ENCODE measurements around the gene CHST11. TPM values are rescaled to one million over a fixed set of nuclear protein-coding genes. Genes with fewer than 3 reads are reported as not detected.

CHST11 gene
- total and polyA plus RNA-seq, 10 of the 15 experiments (the other 5 are each of a cell fraction or from before 2014, with no cell fraction given): 1.9 to 38.1 (median 17.2) TPM

GRCh38 chr12:104578453-104578852, 121.7 kb downstream of the CHST11 start:
- H3K36me3 ChIP-seq (ENCODE audit: control insufficient read depth in 2 of 2, insufficient read depth in 2 of 2, low read length in 1 of 2): no peaks in the 10 kb centered on the region
- H3K9ac ChIP-seq (ENCODE audit: control insufficient read depth, insufficient read depth, low read length): no peak overlapping the region
- no TSS peak for BruUV-seq (replicated peaks)
- ChIA-PET RAD21 (ENCODE audit: unreplicated experiment) (interaction anchor here (0.8 to 3.9 kb wide), 4 partner anchors 9 to 197 kb away, joined by 3 to 32 read pairs (median 10); partner anchors contain the start of gene CHST11), POLR2A (interaction anchor here (1.4 kb wide), 1 partner anchor 89 kb away, joined by 3 read pairs; no protein-coding TSS in a partner anchor), SMC1A (ENCODE audit: uncharacterized antibody, unreplicated experiment) (interaction anchor here (1.6 to 4.1 kb wide), 6 partner anchors 9 to 142 kb away, joined by 4 to 78 read pairs (median 16); partner anchors contain the start of gene CHST11), CTCF (interaction anchor here (3.7 kb wide), 1 partner anchor 9 kb away, joined by 33 read pairs; no protein-coding TSS in a partner anchor)
- in situ Hi-C loops (cut with MboI) (no loop called here), intact Hi-C loops (cut with micrococcal nuclease; ENCODE audit: unreplicated experiment) (no loop called here)
- H3K79me2 ChIP-seq (ENCODE audit: control insufficient read depth, insufficient read depth, low read length): peaks cover 38% of the 10 kb centered on the region
- H3K4me2 ChIP-seq (ENCODE audit: control insufficient read depth, insufficient read depth): no peak overlapping the region; the same call in 1 of the 2 replicates
- DNase-seq (ENCODE audit: low read depth, low spot score): no peak
- H3K4me3 ChIP-seq: no peak overlapping the region
- no peaks in the 10 kb centered on the region for H3K27me3 ChIP-seq (replicated peaks in 1 of 2; ENCODE audit: control insufficient read depth in 2 of 2, insufficient read depth in 2 of 2, low read length in 1 of 2)
- WGBS (ENCODE audit: insufficient coverage, insufficient replicate concordance, low lambda C conversion rate, missing lambda C conversion rate): 82% methylated on average over 6 of the region's 6 CpGs
- no peak overlapping the region for H3K27ac ChIP-seq (ENCODE audit: control insufficient read depth, insufficient read depth)
- no peaks in the 10 kb centered on the region for H4K20me1 ChIP-seq (ENCODE audit: control insufficient read depth, insufficient read depth)
- no peak for ATAC-seq
- TF ChIP-seq JUNB (IDR thresholded peaks at IDR 0.05) (0 out of 2 replicates have a peak, but pooled peaks have one; percentile 34), NFIC (IDR thresholded peaks at IDR 0.05; ENCODE audit: low read depth, low read length) (0 out of 2 replicates have a peak, but pooled peaks have one; percentile 16), EED (IDR thresholded peaks at IDR 0.05; ENCODE audit: low read depth) (0 out of 2 replicates have a peak, but pooled peaks have one; percentile 43), RUNX3 (IDR thresholded peaks at IDR 0.05; ENCODE audit: low read length) (peak; percentile 38), ATF7 (IDR thresholded peaks at IDR 0.05; ENCODE audit: low read depth) (no peak)
- peaks cover 60% of the 10 kb centered on the region for H3K4me1 ChIP-seq (ENCODE audit: control insufficient read depth, insufficient read depth, low read length)
- no peaks in the 10 kb centered on the region for H3K9me3 ChIP-seq (replicated peaks; ENCODE audit: control insufficient read depth, insufficient read depth, low read length)
- no peak overlapping the region for H2AFZ ChIP-seq (ENCODE audit: control insufficient read depth, low read depth, low read length)
- FAIRE-seq: no peak
